Hematopoietic multipotent progenitor cell treated with erythropoietin and hydrocortisone succinate and interleukin-3 and kit ligand, for 6 days (in vitro differentiated cells): ENCODE data around the gene ADAM10.

Experiments used
- DNase-seq: peaks from one replicate; pipeline ENCODE4 v3.0.0-alpha.2; 2015

The ADAM10 gene

DNA sequence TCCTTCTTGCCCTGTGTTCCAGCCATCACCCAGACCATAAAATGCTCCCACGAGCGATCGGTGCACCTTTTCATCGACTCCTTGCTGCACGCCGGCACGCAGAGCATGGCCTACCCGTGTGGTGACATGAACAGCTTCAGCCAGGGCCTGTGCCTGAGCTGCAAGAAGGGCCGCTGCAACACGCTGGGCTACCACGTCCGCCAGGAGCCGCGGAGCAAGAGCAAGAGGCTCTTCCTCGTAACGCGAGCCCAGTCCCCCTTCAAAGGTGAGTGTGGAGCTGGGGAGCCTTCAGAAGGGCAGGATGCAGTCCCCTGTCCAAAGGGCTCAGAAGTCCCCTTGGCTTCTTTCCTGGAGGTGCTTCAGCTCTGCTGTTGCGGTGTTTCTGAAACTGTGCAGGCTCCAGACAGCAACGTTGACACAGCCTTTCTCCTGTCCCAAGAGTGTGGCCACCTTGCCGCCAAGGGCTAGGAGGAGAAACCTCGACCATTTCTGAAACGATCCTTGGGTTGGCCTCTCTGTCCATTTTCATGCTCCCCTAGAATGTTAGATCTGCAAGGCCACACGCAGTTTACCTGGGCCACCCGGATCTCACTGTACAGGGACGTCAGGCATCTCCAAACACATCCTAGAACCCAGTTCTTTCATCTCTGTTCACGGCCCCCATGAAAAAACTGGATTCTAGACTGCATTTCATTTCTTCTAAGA lies 201.0 kb downstream of the ADAM10 start:
- no peak for DNase-seq

DNA sequence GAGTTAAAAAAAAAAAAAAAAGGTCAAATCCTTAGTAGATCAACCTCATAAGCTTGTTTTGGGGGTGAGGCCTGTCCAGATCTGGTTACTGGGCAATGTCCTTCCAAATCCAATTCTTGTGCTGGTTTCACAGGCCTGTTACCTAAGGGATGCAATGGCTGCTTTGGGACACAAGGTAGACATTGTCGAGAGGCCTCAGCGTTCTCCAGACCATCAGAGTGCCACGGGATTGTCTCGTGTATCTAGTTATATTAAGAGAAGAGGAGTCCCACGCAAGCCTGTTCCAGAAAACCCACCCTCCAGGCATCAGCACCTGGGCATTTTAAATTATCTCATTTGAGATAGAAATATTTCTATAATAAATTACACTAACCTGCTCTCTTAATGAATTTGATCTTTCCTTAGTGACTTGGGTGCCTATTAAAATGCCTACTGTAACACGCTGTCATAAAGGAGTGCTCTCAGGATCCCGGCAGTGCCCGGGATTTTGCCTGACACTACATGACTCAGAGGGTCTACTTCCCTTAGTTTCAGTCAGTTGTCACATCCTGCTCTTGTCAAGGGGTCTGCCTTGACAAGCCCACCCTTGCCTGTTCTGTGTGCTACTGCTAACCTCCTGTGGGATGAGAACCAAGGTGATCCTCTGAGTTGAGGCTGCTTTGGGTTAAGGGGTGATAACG lies 201.7 kb downstream of the ADAM10 start:
- DNase-seq, result no peak

DNA sequence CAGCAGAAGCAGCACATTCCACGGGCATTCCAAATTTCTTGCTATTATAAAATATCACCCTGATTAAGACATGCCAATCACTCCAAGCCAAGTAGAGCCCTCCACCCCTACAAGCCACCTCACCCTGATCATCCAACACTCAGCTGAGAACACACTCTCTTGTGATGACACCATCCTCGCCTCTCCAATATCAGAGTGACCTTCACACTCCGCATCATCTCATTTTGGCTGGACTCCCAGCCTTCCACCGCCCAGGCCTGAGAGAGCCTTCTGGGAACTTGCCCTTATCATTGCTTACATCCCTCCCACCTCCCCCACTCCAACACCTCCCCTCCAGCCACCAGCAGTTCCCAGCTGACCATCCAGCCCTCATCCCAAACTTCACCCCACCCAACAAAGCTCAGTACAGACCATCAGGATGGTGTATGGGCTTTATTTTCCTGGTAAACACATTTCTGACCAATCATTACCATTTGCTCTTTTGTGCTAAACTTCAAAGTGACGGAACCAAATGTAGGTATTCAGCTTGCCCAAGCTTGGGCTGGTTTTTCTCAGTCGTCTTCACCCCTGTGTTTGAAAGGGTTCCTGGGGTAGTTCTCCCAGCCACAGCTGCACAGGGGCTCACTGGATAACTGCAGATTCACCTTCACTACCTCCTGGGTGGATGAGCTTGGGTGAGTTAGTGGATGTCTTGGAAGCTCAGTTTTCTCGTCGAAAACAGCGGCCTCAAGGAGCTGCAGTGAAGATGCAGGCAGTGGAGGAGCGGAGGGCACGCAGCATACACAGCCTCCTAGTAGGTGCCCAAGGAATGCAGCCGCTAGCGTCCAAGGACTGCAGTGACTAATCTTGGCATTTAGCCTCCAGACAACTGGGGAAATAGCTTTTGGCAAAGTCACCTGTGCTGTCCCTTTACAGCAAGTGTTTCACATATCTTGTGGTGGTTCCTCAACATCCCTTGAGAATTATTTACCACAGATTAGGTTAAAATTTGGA lies 202.6 kb downstream of the ADAM10 start:
- DNase-seq, result peak; percentile 38

DNA sequence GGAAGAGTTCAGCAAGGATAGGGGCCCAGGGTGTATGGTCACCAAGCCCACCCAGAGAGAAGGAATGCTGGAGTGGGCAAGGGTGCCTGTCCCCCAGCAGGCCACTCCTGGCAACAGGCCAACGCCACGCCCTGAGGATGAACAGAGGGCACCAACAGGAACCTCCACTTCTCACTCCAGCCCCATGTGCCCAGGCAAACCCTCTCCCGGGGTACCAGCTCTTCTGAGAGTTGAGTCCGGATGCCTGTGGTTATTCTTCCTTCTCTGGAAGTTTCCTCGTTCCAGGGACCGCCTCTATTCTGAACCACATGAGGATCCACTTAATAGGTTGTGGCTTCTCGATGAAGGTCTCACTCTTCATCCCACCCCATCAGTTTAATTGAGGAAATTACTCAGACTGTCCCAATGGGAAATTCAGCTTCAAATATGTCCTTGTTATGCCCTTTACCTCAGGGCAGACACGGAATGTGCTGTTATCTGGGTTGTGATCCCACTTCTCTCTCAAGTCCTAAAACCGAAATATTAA lies 203.4 kb downstream of the ADAM10 start:
- no peak for DNase-seq

DNA sequence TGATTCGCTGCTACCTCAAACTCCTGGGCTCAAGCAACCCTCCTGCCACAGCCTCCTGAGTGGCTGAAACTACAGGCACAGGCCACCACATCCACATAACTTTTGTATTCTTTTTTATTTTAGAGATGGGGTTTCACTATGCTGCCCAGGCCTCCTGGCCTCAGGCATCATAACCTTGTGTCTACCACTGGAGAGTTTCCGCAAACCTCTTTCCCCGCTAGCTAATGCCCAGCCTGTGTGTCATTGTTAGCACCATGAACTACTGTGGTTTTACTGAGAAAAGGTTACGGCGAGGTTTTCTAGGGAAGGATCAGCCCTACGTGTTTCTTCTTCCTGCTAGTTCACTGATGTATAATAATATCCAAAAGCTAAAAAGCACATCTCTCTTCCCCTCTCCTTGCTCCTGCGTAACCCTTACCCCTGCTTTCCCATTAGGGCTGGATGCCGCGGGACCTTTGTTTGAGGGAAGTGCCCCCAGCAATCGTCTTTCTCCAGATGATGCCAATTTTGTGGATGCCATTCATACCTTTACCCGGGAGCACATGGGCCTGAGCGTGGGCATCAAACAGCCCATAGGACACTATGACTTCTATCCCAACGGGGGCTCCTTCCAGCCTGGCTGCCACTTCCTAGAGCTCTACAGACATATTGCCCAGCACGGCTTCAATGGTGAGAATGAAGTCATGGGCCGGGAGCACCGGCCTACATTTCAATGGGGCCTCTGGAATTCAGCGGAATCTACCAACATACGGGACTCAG lies 204.0 kb downstream of the ADAM10 start:
- DNase-seq, result peak; percentile 50

DNA sequence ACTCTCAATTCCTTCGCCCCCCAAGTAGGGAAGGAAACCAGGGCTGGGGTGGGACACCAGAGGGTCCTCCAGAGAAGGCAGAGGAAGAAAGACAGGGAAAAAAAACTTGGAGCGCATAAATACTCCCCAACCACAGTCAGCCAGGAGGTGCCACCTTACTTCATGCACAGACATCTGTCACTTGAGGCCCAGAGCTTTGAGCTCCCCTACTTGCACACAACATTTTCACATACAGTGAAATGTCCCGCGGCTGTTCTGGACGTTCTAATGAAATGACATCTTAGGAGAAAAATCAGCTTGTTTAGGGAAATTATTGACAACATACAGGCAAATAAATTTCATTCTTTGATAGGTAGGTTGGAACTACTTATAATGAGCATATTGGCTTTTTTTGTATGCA lies 204.8 kb downstream of the ADAM10 start:
- DNase-seq, result no peak

DNA sequence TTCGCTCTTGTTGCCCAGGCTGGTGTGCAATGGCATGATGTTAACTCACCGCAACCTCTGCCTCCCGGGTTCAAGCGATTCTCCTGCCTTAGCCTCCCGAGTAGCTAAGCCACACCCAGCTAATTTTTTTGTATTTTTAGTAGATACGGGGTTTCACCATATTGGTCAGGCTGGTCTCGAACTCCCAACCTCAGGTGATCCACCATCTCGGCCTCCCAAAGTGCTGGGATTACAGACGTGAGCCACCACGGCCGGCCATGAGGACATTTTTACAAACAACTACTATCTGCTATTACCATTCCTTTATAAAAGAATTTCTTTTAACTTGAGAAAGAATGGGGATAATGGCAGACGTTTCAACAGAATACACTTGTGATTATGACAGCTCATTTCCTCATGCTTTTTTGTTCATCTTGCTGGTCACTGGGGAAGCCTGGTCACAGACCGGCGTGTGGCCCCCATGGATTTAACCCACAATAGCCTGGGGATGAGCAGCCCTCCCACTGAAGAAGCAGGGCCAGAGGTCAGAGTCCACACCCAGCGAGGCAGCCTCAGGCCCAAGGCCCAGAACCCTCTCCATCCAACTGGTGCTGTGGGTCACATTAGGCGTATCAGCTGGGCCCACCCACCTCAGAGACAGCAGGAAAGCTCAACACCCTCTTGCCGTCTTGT lies 205.7 kb downstream of the ADAM10 start:
- no peak for DNase-seq

DNA sequence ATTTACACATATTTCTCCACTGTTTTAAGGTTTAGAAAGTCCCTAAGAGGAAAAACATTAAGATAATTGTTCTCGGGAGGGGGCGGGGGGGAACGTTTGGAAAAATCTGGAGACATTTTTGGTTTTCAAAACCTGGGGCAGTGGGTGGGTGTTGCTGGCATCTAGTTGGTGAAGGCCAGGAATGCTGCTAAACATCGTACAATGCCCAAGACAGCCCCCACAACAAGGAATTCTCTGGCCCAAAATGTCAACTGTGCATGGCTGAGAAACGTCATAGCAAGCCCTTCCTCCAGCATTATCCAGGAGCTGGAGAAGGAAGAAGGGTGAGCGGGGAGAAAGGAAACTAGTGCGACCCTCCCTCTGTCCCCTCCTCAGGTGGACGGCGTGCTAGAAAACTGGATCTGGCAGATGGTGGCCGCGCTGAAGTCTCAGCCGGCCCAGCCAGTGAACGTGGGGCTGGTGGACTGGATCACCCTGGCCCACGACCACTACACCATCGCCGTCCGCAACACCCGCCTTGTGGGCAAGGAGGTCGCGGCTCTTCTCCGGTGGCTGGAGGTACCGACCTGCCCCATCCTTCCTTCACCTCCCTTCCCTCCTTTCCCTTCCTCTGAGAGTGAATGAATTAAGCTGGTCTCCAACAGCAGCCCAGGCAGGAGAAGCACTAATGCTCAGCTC lies 208.0 kb downstream of the ADAM10 start:
- no peak for DNase-seq

DNA sequence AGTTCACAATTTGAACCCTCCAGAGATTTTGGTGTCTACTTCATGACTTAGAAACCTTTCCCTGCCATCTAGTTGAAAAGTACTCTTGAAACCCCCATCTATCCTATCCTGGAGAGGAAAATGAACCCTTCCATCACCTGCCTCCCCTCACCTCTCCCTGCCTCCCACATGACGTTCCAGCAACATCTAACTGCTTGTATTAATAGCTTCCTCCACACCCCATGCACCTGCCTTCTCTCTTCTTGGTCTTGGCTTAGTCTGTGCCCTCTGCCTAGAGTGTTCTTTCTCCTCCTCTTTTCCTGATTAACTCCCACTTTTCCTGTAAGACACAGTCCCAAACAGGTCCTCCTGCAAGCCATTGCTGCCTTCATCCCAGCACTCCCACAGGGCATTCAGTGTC lies 210.0 kb downstream of the ADAM10 start:
- no peak for DNase-seq

DNA sequence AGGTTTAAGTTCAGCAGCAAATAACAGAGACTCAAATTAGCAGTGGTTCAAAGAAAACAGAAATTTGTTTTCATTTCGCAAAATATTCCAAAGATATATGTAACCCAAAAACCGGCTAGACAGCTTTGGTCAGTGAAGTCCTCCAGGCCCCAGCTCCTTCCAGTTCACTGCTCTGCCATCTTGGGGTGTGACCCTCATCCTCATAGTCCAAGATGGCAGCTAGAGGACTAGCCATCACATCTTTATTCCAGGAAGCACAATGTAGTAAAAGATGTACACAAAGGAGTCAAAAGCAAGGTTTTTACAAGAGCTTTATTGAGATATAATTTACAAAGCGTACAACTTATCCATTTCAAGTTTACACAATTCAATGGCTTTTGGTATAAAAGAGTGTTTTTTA lies 210.6 kb downstream of the ADAM10 start:
- no peak for DNase-seq
